GM19351 (cell line): ENCODE results near the gene TRMT10B.
"Not testable (repeated sequence)": the region's sequence is repeated elsewhere in the genome, so short reads cannot be mapped to it uniquely, and the experiment has no call there.

Experiments
- ATAC-seq: cut with Tn5 transposase; IDR thresholded peaks from one replicate; pipeline ENCODE4 v1.9.1; 2021; ENCODE audit warnings: mild to moderate bottlenecking, moderate library complexity; ENCODE audit not compliant: unreplicated experiment

The TRMT10B gene

DNA sequence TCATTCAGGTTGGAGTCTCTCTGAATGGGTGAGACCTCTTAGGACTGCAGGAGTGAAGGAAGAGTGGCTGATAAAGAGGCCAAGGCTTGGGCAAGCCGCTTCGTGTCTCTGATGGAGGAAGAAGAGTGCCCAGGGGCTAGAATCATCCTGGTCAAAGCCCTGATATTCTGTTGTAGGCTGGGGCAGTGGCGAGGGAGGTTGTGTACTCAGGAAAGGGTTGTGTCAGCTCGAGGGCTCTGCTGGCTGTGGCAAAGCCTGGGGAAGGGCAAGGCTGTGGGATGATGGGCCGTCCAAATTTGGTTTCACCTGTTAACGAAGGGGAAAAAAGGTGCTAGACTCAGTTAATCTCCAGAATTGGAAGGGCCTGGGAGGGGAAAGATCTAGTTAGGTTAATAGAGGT lies 2.4 kb upstream of the TRMT10B start:
- ATAC-seq = no peak

DNA sequence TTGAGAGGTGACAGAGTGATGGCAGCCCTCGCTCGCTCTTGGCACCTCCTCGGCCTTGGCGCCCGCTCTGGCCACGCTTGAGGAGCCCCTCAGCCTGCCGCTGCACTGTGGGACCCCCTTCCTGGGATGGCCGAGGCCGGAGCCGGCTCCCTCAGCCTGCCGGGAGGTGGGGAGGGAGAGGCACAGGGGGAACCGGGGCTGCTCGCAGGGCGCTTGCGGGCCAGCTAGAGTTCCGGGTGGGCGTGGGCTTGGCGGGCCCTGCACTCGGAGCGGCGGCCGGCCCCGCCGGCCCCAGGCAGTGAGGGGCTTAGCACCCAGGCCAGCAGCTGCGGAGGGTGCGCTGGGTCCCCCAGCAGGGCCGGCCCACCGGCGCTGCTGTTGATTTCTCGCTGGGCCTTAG lies 1.9 kb upstream of the TRMT10B start:
- ATAC-seq = not testable (repeated sequence)

DNA sequence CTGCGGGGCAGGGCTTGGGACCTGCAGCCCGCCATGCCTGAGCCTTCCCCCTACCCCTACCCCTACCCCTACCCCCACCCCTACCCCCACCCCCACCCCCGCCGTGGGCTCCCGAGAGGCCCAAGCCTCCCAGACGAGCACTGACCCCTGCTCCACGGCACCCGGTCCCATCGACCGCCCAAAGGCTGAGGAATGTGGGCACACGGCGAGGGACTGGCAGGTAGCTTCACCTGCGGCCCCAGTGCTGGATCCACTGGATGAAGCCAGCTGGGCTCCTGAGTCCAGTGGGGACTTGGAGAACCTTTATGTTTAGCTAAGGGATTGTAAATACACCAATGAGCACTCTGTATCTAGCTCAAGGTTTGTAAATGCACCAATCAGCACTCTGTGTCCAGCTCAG lies 1.5 kb upstream of the TRMT10B start:
- not testable (repeated sequence) for ATAC-seq

DNA sequence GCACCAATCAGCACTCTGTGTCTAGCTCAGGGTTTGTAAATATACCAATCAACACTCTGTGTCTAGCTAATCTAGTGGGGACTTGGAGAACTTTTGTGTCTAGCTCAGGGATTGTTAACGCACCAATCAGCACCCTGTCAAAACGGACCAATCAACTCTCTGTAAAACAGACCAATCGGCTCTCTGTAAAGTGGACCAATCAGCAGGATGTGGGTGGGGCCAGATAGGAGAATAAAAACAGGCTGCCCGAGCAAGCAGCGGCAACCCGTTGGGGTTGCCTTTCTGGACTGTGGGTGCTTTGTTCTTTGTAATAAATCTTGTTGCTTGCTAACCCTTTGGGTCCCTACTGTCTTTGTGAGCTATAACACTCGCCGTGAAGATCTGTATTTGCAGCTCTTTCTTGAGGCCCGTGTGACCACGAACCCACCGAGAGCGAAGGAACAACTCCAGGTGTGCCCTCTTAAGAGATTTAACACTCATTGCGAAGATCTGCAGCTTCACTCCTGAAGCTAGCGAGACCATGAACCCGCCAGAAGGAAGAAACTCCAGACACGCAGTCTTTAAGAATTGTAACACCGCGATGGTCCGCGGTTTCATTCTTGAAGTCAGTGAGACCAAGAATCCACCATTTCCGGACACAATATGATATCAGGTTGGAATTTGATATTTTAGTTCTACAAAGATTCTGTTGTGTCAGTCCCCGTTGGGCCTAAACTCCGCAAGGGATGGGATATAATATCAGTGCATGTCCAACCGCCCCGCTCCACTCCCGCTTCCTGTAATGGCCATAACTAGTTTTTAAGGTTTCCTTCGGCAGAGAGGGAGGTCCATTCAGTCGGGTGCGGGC lies 740 bp upstream of the TRMT10B start:
- ATAC-seq = no peak

DNA sequence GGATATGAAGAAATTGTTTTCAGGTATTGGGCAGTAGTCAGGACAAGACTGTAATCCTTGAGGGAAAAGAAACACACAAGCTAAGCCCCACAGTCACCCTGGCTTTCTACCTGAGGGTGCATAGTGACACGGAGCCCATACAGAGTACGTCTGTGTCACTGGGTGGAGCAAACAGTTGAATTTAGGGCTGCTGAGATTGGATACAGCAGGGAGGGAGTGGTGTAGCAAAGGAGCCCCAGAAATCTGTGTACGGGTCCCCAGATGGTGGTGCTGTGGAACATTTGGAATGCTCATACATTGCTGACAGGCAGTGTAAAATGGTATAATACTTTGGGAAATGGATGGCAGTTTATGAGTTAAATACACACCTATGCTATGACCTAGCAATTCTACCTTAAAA lies 5.1 kb downstream of the TRMT10B start:
- ATAC-seq = no peak

DNA sequence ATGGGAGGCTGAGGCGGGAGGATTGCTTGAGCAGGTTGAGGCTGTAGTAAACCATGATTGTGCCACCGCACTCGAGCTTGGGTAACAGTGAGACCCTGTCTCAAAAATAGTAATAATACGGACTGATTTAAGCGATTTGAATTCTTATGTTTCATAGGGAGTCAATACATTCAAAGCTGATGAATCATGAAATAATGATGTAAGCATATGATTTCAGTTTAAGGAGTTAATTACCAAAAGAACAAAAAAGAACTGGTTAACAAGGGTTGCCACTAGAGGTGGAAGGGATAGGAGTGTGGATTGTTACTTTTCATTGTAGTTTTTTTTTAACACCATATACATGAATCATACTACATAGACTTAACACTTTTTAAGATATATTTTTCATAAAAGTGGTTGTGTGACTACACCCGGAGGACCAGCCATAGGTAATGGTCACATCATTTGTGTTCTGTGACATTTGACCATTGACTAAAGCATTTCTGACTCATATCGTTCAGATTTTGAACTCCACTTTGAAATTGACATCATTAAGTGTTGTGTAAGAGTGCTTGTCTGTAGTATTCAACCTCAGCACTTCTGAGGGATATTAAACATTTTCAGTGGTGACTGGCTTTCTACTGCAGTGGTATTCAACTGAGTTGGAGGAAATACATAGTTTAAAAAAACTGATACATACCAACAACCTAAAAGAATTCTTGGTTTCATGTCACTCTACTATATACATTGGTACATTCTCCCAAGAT lies 7.0 kb downstream of the TRMT10B start:
- no peak for ATAC-seq

GRCh38 chr9:37761511-37761910 lies 7.9 kb downstream of the TRMT10B start:
- no peak for ATAC-seq

DNA sequence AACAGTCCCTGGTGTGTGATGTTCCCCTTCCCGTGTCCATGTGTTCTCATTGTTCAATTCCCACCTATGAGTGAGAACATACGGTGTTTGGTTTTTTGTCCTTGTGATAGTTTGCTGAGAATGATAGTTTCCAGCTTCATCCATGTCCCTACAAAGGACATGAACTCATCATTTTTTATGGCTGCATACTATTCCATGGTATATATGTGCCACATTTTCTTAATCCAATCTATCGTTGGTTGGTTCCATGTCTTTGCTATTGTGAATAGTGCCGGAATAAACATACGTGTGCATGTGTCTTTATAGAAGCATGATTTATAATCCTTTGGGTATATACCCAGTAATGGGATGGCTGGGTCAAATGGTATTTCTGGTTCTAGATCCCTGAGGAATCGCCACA lies 11.7 kb downstream of the TRMT10B start:
- ATAC-seq = not testable (repeated sequence)

- no peak for ATAC-seq
Observed at GRCh38 chr9:37769306-37769705, 15.7 kb downstream of the TRMT10B start.

GRCh38 chr9:37769995-37770394 lies 16.4 kb downstream of the TRMT10B start:
- no peak for ATAC-seq

- no peak for ATAC-seq
Observed at GRCh38 chr9:37775216-37775919, 21.8 kb downstream of the TRMT10B start.

DNA sequence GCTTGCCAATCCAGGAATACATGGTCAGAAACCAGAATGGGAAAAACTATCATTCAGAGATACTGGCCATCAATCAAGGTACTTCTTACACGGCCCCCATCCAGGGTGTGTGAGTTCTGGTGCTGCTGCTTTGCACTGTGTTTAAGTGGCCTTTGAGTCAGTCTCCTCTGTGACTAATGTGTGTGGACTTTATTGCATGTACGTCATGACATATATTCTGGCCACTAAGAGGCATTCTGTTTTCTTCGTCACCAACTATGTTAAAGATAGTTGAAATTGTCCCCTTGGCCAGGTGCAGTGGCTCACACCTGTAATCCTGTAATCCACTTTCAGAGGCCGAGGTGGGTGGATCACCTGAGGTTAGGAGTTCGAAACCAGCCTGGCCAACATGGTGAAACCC lies 22.7 kb downstream of the TRMT10B start:
- ATAC-seq = no peak

DNA sequence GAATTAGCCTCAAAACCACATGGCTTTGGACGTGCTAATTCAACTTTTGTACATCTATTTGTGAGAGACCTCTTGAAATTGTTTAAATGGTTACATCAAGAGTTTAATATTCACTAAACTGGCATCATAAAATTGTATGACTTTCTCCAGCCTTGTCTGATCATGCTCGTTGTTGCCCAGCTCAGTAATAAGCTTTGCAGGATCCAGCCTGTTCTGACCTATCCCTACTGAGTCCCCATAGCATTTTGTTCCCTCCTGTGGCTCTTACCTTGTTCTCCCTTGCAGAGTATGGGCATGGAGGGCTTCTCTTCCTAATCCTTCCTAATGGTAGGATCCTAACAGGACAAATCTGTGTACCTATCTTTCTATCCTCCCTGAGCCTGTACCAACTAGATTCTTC lies 24.9 kb downstream of the TRMT10B start:
- no peak for ATAC-seq

DNA sequence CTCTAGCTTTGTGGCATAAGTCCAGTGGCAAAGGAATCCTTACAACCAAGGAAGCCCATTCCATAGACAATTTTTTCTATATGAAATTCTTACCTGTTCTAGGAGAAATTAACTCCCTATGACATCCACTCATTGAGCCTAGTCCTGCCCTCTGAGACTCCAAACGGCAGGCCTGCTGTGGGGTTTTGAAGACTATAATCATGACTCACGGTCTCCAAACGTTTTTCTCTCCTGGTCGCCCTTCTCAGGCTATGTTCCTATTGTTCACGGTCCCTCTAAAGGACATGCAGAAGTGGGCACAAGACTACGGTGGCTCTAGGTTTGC lies 30.6 kb downstream of the TRMT10B start:
- ATAC-seq = no peak

DNA sequence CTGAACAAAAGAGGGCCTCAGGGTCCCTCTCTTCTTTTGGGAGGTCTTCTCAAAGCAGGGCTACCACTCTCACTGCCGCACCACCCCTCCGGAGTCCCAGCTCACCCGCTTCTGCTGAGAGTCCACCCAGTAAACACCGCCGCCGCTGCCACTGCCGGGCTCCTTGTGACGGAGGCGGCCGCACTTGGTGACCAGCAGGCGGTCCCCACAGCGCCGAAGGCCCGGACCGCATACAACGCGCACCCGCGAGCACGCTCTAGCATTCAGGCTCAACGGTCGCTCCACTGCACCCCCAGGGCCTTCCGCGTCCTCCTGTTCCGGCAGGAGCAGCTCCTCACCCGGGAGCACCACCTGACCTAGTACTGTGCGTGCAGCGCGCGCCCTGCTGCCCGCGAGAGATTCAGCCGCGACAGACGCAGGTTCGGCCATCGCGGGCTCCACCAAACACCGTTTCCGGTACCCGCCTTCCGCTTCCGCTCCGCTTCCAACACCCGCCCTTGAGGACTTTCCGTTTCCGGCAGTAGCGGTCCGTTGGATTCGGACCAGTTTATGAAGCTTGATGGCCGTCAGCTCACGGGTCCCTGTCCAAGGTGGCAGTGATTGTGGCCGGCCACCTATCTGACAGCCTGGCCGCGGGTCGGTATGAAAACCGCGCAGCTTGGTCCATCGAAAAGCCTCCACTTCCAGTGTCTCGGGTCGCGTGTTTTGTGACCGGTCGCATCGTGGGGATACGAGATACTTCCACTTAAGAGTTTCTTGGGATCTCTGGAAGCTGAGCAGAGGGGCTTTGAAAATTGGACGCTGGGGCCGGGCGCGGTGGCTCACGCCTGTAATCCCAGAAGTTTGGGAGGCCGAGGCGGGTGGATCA lies 31.2 kb downstream of the TRMT10B start, which contains the start of gene EXOSC3:
TSS of gene EXOSC3 (minus strand) at position 449 of the 868 bp plus-strand sequence. CDS start at position 429, 20 bp downstream.
- peak; percentile 94 for ATAC-seq

GRCh38 chr9:37787059-37787458 lies 33.5 kb downstream of the TRMT10B start:
- no peak for ATAC-seq

- ATAC-seq = no peak
Observed at GRCh38 chr9:37788332-37788731, 34.7 kb downstream of the TRMT10B start.

DNA sequence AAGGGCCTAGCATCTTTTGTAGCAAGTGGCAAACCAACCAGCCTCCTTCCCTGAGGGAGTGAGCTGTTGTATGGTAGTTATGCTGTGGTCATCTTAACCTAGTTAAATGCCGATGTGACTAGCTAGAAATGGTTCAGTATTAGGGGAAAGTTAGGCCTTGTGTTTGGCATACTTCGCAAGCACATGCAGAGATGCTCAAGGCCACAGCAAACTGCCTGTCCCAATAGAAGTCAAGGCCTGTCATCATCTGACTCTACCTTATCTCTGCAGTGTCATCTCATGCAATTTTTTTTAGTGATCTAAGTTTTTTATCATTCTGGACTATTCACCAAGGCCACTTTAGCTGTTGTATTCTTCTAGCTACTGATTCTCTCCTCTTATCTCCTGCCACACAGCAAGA lies 36.5 kb downstream of the TRMT10B start:
- ATAC-seq = no peak

DNA sequence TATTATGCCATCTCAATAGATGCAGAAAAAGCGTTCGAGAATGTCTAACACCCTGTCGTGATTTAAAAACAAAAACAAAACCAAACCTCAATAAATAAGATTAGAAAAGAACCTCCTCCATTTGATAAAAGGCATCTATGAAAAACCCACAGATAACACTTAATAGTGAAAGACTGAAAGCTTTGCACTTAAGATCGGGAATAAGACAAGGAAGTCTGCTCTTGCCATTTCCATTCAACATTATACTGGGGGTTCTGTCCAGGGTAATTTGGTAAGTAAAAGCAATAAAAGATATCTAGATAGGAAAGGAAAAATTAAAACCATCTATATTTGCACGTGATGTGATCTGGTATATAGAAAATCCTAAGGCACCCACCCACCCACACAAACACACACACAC lies 38.5 kb downstream of the TRMT10B start:
- no peak for ATAC-seq

DNA sequence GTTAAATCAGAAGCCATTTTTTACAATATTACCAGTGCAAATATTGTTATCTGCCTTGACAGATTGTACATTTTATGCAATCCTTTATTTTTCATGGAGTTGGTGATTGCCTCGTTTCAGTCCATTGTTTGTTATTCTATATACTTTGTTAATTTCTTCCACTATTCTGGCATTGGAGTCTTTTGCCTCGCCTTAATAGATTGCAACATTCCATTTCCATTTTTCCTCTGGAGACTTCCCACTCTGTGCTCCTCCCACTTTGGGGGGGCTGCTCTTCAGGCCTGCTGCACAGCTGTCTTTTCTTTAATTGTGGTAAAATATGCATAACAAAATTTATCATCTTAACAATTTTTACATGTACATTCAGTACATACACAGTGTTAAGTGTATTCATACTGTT lies 42.6 kb downstream of the TRMT10B start:
- no peak for ATAC-seq

DNA sequence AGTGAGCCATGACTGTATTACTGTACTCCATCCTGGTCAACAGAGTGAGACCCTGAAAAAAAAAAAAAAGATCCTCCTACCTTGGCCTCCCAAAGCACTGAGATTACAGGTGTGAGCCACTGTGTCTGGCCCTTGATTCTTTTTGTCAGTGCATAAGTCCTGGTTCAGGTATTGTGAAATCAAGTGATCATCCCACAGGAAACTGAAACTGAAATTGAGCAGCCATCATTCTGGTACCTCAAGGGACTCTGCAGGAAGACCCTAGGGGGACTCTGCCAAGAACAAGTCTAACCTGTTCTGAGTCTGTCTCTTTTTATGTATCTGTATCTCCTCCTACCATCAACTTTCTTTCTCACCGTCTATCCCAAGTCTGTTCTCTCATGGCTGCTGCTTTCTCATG lies 45.1 kb downstream of the TRMT10B start:
- no peak for ATAC-seq
